Vagina (tissue), 2 donors: Measurements from ENCODE around the gene EXOC6B.

Source experiments
- CTCF ChIP-seq, 3 experiments: fragments of 450-650 bp in 2 of 3; fragments of 200-600 bp in 1 of 3; sonication (generic) in 1 of 3; IDR thresholded peaks; one replicate each; pipeline ENCODE4 v1.5.1; 2017 to 2019; ENCODE audit warnings: antibody characterized with exemption in 3 of 3, mild to moderate bottlenecking in 2 of 3, moderate library complexity in 2 of 3
- POLR2A ChIP-seq, 2 donors: fragments of 450-650 bp; IDR thresholded peaks; one replicate each; pipeline ENCODE4 v1.6.1; 2017; ENCODE audit warnings: antibody characterized with exemption in 2 of 2, mild to moderate bottlenecking in 2 of 2, moderate library complexity in 2 of 2

GRCh38 chr2:72681016-72681995, 144.5 kb downstream of the EXOC6B start:
- TF ChIP-seq CTCF (IDR thresholded peaks at IDR 0.05) (no peak), POLR2A (IDR thresholded peaks at IDR 0.05) (no peak)
